Measurements from ENCODE around the gene SNAP25. TPM values are rescaled to one million over a fixed set of nuclear protein-coding genes. Genes with fewer than 3 reads are reported as not detected.

The SNAP25 gene
- total RNA-seq, 4 donors from 2014 or later = 0.38 to 1.3 (median 0.58) TPM

- TF ChIP-seq CTCF (IDR thresholded peaks at IDR 0.05; ENCODE audit: low read depth) = no peak
Measured at GRCh38 chr20:10250902-10251301, 32.3 kb downstream of the SNAP25 start.

DNA sequence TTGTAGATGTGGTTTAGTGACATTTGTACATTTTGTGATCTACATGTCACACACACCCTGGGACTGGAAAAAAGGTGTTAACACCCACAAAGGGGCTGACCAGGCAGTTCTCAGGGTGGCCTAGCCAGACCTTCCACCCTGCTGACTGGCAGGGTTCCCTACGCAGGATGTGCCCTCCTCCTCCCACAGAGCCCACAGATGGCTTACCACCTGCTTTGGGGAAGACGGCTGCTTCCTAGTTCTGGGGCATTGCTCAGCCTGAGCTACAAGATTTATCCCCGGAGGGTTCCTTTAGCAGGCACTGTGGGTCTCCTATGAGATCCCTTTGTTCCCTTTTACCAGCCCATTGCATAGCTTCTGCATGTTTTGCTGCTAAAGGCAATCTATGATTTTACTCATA, 35.1 kb downstream of the SNAP25 start:
- TF ChIP-seq CTCF (IDR thresholded peaks at IDR 0.05; ENCODE audit: low read depth) = no peak

GRCh38 chr20:10255846-10256245, 37.2 kb downstream of the SNAP25 start:
- TF ChIP-seq CTCF (IDR thresholded peaks at IDR 0.05; ENCODE audit: low read depth) = no peak

- no peak for TF ChIP-seq CTCF (IDR thresholded peaks at IDR 0.05; ENCODE audit: low read depth)
Measured at GRCh38 chr20:10259166-10259565, 40.5 kb downstream of the SNAP25 start.

- TF ChIP-seq CTCF (IDR thresholded peaks at IDR 0.05; ENCODE audit: low read depth) = no peak
Measured at GRCh38 chr20:10260316-10260715, 41.7 kb downstream of the SNAP25 start.

GRCh38 chr20:10261702-10262101, 43.1 kb downstream of the SNAP25 start:
- no peak for TF ChIP-seq CTCF (IDR thresholded peaks at IDR 0.05; ENCODE audit: low read depth)

GRCh38 chr20:10263385-10264165, 44.9 kb downstream of the SNAP25 start:
- no peak for TF ChIP-seq CTCF (IDR thresholded peaks at IDR 0.05; ENCODE audit: low read depth)
